ENCODE results near the gene LEMD3.
"Not testable (repeated sequence)": the region's sequence is repeated elsewhere in the genome, so short reads cannot be mapped to it uniquely, and the experiment has no call there.

The LEMD3 gene

DNA sequence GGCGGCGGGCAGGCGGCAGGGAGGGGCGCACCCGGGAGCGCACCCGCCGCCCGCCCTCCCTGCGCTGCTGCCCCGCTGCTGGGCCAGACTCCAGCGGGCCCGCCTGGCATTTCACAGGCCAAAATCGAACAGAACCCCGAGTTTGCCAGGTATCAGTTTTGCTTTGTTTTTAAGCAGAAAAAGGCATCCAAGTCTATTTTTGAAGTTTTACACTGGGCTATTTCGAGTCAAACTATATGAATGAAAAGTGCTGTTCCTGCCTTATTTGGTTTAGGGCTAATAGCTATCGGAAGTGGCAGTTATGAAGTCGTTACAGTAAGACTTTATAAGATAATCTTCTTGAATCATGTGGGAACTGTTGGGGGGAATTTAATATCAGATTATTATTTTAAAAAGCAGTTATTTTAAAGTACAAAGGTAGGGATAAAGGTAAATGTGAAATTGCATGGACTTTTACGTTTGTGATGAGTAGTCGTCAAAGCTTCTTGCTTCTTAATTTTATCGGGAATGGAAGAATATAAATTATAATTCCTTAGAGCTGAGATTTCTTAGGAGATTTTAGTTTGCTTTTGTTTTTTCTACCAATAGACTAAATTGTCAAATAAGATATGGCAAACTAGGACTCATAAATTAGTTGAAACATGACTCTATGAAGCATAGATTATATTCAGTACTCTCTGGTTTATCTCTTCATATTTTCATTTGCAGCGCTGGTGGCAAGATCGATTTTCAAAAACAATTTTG, 110.2 kb downstream of the LEMD3 start:
- Histone ChIP-seq H3K36me3 (no peaks in the 10 kb centered on the region), H3K4me3 (ENCODE audit: low read depth, low read length) (no peak overlapping the region), H3K9me3 (no peaks in the 10 kb centered on the region), H3K4me1 (no peaks in the 10 kb centered on the region), H3K27me3 (peaks cover 78% of the 10 kb centered on the region)
- no peak for DNase-seq
- TF ChIP-seq, protein P1, sequence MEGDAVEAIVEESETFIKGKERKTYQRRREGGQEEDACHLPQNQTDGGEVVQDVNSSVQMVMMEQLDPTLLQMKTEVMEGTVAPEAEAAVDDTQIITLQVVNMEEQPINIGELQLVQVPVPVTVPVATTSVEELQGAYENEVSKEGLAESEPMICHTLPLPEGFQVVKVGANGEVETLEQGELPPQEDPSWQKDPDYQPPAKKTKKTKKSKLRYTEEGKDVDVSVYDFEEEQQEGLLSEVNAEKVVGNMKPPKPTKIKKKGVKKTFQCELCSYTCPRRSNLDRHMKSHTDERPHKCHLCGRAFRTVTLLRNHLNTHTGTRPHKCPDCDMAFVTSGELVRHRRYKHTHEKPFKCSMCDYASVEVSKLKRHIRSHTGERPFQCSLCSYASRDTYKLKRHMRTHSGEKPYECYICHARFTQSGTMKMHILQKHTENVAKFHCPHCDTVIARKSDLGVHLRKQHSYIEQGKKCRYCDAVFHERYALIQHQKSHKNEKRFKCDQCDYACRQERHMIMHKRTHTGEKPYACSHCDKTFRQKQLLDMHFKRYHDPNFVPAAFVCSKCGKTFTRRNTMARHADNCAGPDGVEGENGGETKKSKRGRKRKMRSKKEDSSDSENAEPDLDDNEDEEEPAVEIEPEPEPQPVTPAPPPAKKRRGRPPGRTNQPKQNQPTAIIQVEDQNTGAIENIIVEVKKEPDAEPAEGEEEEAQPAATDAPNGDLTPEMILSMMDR (IDR thresholded peaks at IDR 0.05; ENCODE audit: low read depth, low read length): no peak

DNA sequence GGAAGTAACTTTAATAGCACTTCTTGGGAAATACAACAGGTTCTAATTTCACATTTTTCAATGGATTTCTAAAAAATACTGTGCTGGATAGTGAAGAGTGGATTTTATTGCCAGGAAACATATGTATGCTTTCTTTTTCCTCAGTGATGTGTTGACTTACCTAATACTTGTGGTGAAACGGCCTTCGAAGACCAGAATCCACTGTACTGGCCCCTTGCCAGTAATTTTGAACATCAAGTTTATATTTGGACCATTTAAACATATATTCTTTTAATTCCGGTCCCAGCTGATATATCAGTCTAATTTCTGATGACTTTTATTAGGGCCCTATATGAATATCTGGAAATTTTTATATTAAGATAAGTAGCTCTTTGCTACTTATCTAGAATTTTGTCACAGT, 110.9 kb downstream of the LEMD3 start:
- H3K27me3 ChIP-seq: peaks cover 74% of the 10 kb centered on the region
- H3K9me3 ChIP-seq: no peaks in the 10 kb centered on the region
- no peak for DNase-seq
- no peak overlapping the region for H3K4me3 ChIP-seq (ENCODE audit: low read depth, low read length)
- TF ChIP-seq, protein P1 (IDR thresholded peaks at IDR 0.05; ENCODE audit: low read depth, low read length): no peak
- H3K4me1 ChIP-seq: no peaks in the 10 kb centered on the region
- no peaks in the 10 kb centered on the region for H3K36me3 ChIP-seq

DNA sequence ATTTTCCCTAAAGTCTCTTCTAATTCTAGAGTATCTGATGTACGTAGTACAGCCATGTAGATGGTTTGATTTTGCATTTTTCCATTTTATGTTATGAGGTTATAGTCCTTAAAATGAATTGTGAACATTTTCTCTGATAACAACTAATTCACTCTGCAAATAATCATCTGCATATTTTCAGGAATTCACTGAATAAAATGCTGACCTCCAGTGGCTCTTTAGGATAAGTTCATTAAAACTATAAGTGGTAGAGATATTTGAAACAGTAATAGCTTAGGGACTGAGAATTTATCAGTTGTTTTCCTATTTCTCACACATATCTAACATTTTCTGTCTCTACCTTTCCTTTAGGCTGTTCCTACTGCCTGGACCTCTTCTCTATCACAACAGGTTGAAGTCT, 113.5 kb downstream of the LEMD3 start:
- TF ChIP-seq, protein P1 (IDR thresholded peaks at IDR 0.05; ENCODE audit: low read depth, low read length): no peak
- no peak overlapping the region for H3K4me3 ChIP-seq (ENCODE audit: low read depth, low read length)
- no peaks in the 10 kb centered on the region for H3K9me3 ChIP-seq
- H3K4me1 ChIP-seq: no peaks in the 10 kb centered on the region
- no peaks in the 10 kb centered on the region for H3K36me3 ChIP-seq
- DNase-seq: no peak
- H3K27me3 ChIP-seq: peaks cover 60% of the 10 kb centered on the region

DNA sequence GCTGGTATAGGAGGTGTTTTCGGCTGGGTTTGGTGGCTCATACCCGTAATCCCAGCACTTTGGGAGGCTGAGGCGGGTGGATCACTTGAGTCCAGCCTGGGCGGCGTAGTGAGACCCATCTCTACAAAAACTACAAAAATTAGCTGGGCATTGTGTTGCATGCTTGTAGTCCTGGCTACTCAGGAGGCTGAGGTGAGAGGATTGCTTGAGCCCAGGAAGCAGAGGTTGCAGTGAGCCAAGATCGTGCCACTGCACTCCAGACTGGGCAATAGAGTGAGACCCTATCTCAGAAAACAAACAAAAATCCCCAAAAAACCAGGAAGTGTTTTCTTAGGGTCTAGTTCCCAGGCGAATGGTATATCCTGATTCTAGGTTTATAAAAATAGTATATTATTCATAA, 116.1 kb downstream of the LEMD3 start:
- not testable (repeated sequence) for H3K36me3 ChIP-seq; H3K9me3 ChIP-seq; H3K4me1 ChIP-seq; DNase-seq; H3K4me3 ChIP-seq (ENCODE audit: low read depth, low read length)
- peaks cover 34% of the 10 kb centered on the region for H3K27me3 ChIP-seq

DNA sequence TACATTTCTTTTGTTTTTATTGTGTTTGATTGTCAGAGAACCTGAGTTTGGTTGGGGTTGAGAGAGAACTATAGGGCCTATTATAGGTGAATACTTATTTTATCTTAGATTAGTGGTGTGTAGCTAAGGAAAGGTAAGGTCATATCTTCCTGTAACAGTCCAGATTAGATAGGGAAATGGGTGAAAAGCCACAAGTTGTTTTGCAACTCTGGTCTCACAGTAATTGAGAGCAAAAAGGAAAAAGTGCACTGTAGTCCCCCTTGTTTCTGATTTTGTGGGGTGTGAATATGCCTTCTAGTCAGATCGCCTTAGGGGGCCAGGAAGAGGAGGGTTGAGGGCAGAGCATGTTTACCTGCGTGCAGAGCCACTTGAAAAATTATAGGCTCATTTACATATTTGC, 118.0 kb downstream of the LEMD3 start:
- Histone ChIP-seq H3K27me3 (peaks cover 25% of the 10 kb centered on the region), H3K4me3 (ENCODE audit: low read depth, low read length) (no peak overlapping the region), H3K9me3 (no peaks in the 10 kb centered on the region; the same call in 1 of the 2 replicates), H3K4me1 (no peaks in the 10 kb centered on the region), H3K36me3 (no peaks in the 10 kb centered on the region)
- TF ChIP-seq, protein P1 (IDR thresholded peaks at IDR 0.05; ENCODE audit: low read depth, low read length): no peak
- no peak for DNase-seq

DNA sequence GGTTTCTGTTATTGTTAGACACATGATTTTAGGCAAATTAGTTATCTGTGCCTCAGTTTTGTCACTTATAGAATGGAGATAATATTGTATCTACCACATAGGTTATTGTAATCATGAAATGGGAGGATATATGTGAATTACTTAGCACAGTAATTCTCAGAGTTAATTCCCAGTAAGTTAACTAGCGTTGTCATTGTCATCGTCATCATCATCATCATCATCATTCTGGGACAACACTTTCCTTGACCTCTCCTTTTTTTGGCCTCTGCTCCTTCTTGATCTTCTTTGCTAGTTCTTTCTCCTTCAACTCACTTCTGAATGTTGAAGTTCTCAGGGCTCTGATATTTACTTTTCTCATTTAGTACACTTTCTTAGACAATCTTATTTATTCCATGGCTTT, 122.9 kb downstream of the LEMD3 start:
- no peak for DNase-seq
- Histone ChIP-seq H3K4me3 (ENCODE audit: low read depth, low read length) (no peak overlapping the region), H3K27me3 (peaks cover 9% of the 10 kb centered on the region), H3K36me3 (no peaks in the 10 kb centered on the region), H3K9me3 (no peaks in the 10 kb centered on the region; the same call in 1 of the 2 replicates), H3K4me1 (no peaks in the 10 kb centered on the region)
- TF ChIP-seq, protein P1 (IDR thresholded peaks at IDR 0.05; ENCODE audit: low read depth, low read length): no peak
